ENCODE measurements around the gene MARK4.

Gene MARK4

DNA sequence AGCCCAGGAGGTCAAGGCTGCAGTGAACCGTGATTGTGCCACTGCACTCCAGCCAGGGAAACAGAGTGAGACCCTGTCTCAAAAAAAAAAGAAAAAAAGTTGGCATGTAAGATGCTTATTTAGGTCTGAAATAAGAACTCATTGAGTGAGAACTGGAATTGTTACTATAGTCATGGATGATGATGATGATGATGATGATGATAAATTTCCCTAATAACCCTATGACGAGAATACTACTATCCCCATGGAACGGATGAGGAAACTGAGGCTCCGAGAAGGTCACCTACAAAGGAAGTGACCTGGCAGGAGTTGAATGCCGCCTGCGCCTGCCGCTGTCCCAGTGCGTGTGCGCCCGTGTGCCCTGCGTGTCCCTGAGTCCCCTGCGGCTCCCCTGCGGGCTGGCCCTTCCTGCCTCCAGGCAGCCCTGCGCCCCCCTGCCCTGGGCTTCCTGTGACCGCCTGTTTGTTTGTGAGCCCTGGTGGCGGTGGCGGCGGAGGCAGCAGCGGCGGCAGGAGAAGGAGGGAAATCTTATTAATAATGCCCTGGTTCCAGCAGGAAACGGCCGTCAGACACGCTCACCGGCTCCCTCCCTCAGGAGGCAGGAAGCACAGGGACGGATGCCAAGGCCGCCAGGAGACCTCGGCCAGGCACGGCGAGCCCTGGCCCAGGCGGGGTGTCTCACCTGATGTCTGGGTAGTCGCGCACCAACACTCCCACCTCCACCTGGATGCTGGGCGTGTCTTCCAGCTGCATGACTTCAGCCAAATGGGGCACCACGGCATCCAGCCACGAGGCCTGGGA lies 35.5 kb upstream of the MARK4 start:
- DNase-seq (ENCODE audit: low read depth): no peak
- no peak overlapping the region for H3K4me3 ChIP-seq (ENCODE audit: low read length)

DNA sequence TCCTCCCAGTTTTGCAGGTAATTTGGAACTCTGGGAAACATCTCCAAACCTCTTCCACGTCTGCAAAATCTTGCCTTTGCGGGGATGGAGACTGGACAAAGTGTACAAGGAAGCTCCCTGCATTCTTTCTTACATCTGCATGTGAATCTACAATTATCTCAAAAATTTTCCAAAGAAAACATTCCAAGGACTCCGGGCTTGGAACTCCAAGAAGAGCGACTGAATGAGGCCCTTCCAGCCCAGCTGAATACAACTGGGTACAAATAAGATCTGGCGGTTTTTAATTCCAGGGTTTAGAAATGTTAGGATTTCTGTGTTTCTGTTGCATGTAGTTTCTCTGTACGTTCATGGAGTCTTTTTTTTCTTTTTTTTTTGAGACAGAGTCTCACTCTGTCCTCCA lies 34.4 kb upstream of the MARK4 start:
- no peak overlapping the region for H3K4me3 ChIP-seq (ENCODE audit: low read length)
- TF ChIP-seq, protein P1, sequence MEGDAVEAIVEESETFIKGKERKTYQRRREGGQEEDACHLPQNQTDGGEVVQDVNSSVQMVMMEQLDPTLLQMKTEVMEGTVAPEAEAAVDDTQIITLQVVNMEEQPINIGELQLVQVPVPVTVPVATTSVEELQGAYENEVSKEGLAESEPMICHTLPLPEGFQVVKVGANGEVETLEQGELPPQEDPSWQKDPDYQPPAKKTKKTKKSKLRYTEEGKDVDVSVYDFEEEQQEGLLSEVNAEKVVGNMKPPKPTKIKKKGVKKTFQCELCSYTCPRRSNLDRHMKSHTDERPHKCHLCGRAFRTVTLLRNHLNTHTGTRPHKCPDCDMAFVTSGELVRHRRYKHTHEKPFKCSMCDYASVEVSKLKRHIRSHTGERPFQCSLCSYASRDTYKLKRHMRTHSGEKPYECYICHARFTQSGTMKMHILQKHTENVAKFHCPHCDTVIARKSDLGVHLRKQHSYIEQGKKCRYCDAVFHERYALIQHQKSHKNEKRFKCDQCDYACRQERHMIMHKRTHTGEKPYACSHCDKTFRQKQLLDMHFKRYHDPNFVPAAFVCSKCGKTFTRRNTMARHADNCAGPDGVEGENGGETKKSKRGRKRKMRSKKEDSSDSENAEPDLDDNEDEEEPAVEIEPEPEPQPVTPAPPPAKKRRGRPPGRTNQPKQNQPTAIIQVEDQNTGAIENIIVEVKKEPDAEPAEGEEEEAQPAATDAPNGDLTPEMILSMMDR (conservative IDR thresholded peaks at IDR 0.05; ENCODE audit: low read depth, low read length): no peak
- no peak for DNase-seq (ENCODE audit: low read depth)

More for the DNA sequence above, 35.5 kb upstream of the MARK4 start:
- TF ChIP-seq, protein P1 (conservative IDR thresholded peaks at IDR 0.05; ENCODE audit: low read depth, low read length): no peak

DNA sequence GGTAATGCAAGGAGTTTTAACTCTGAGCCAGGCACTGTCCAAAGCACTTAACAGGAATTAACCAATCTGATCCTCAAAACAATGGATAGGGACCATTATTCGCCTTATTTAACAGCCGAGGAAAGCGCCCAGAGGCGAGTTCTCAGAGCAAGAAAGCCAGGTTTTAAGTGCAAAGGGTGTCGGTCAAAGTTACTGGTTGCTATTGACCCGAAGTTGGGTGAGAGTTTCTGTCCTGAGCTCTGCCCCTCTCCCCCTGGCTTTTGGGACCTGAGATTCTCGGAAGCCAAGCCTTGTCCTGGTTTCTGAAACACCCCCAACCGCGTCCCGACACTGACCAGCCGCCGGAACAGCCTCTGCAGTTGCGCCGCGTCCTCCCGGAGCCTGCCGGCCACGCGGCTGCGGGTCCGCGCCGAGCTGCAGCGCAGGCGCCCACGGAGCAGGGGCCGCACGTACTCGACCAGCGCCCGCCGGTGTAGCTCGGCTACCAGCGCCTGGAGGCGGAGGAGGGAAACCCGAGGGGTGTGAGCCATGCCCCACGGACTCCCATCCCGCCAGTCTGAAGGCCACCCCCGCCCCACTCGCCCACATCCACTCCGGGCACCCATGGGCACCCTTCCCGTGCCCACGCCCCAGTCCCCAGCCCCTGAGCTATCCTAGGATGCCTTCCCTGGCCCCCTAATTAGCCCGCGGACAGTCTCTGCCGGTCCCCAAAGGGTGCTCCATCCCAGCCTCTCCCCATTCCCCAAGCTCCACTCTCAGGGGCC lies 33.7 kb upstream of the MARK4 start:
- H3K4me3 ChIP-seq (ENCODE audit: low read length): no peak overlapping the region
- no peak for DNase-seq (ENCODE audit: low read depth)
- TF ChIP-seq, protein P1 (conservative IDR thresholded peaks at IDR 0.05; ENCODE audit: low read depth, low read length): no peak

DNA sequence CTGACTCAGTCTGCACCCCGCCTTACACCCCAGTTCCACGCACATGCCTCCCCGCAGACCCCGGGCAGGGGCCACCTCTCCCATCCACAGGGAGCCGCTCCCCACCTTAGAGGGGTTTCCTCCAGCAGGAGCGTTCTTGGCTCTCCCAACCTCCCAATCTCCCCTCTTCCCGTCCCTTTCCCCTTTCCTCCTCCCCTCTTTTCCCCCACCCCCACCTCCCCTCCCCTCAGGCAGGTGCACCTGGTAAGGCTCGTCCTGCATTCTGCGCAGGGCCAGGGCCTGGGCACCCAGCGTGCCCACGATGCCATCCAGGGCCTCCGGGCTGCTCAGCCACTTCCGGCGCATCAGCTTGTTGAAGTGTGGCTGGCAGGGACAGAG lies 33.1 kb upstream of the MARK4 start:
- no peak overlapping the region for H3K4me3 ChIP-seq (ENCODE audit: low read length)
- TF ChIP-seq, protein P1 (conservative IDR thresholded peaks at IDR 0.05; ENCODE audit: low read depth, low read length): no peak
- DNase-seq (ENCODE audit: low read depth): no peak

DNA sequence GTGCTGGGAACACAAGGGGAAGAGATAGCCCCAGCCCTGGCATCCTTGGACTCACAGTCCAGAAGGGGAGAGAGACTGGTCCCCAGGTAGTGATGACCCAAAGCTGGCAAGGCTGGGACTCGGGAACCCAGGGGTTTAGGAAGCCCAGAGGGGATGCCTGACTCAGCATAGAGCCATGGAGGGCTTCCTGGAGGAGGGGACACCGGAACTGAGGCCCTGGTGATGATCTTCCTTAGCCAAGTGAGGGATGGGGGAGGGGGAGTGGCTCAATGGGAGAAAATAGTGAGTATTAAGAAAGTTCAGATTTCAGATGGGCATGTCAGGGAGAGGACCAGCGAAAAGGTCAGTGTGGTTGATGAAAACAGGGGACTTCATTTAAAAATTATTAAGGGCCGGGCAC lies 32.6 kb upstream of the MARK4 start:
- TF ChIP-seq, protein P1 (conservative IDR thresholded peaks at IDR 0.05; ENCODE audit: low read depth, low read length): no peak
- no peak for DNase-seq (ENCODE audit: low read depth)

DNA sequence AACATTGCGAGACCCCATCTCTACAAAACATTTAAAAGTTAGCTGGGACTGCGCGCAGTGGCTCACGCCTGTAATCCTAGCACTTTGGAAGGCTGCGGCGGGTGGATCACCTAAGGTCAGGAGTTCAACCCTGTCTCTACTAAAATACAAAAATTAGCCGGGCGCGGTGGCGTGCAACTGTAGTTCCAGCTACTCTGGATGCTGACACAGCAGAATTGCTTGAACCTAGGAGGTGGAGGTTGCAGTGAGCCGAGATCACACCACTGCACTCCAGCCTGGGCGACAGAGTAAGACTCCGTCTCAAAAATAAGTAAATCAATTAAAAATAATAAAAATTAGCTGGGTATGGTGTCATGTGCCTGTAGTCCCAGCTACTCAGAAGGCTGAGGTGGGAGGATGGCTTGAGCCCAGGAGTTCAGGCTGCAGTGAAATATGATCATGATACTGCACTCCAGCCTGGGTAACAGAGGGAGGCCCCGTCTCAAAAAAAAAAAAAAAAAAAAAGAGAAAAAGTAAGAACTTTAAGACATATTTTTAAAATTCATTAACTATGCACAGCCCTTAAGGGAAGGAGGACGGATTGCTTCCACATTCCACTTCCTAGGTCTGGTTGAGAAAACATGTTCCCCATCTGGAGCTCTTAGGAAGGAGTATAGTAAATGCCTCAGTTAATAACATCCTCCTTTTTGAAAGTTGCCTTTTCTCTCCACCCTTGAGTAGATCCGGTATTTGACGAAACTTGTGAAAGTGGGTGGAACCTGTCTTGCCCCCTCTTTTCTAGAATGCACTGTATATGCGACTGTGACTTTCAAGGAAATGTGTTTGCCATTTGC lies 31.9 kb upstream of the MARK4 start:
- no peak overlapping the region for H3K4me3 ChIP-seq (ENCODE audit: low read length)
- no peak for DNase-seq (ENCODE audit: low read depth)
- TF ChIP-seq, protein P1 (conservative IDR thresholded peaks at IDR 0.05; ENCODE audit: low read depth, low read length): no peak

More for the DNA sequence above, 32.6 kb upstream of the MARK4 start:
- H3K4me3 ChIP-seq (ENCODE audit: low read length): no peak overlapping the region

Measured in retinal pigment epithelial cell (primary cell).